PFSK-1 (cell line): Measurements from ENCODE around the gene OGFR.

Experiments
- POLR2AphosphoS5 ChIP-seq: IDR thresholded peaks from 2 replicates; pipeline ENCODE4 v1.6.1; 2012; ENCODE audit warnings: low read depth, mild to moderate bottlenecking, control low read depth, low read length, moderate library complexity
- SIN3A ChIP-seq: IDR thresholded peaks from 2 replicates; pipeline ENCODE4 v1.6.1; 2012; ENCODE audit warnings: mild to moderate bottlenecking, low read length, moderate library complexity, borderline replicate concordance; ENCODE audit not compliant: insufficient read depth
- TAF1 ChIP-seq: IDR thresholded peaks from 2 replicates; pipeline ENCODE4 v1.6.1; 2012; ENCODE audit warnings: low read length, control low read depth, borderline replicate concordance; ENCODE audit not compliant: insufficient read depth
- TF ChIP-seq, protein P1 (sequence below), 2 experiments: IDR thresholded peaks; 2 replicates each; pipeline versions ENCODE4 v1.6.1 to v1.8.0; 2011 to 2012; ENCODE audit warnings: low read depth in 2 of 2, low read length in 2 of 2, control low read depth in 1 of 2, inconsistent platforms in 1 of 2, mild to moderate bottlenecking in 1 of 2, moderate library complexity in 1 of 2; ENCODE audit not compliant: insufficient read depth in 1 of 2

DNA sequence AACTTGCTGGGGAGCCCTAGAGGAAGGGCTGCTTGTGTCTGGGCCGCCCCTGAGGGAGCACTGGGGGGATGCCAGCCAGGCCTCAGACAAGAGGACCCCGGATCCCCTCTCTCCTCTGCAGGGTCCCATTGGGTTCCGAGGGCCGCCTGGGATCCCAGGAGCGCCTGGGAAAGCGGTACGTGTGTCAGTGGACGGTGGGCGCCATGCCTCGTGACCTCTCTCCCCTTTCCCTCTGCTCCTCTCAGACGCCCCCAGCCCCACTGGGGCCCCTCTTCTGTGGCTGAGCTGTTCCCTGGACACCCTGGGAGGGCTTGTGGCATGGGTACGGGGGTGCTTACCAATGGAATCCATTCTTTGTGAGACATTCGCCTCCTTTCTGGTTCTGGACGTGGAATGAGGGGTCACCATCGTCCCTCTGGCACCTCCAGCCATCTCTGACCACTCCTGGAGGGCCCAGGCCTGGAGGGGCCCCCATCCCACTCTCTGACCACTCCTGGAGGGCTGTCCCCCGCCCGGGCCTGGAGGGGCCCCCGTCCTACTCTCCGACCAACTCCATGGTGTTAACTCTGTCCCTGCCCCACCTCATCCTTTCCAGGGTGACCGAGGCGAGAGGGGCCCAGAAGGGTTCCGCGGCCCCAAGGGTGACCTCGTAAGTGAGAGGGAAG lies 22.1 kb downstream of the OGFR start:
- no peak for TF ChIP-seq POLR2AphosphoS5
- TF ChIP-seq TAF1 = no peak
- no peak for TF ChIP-seq SIN3A
- TF ChIP-seq, protein P1, sequence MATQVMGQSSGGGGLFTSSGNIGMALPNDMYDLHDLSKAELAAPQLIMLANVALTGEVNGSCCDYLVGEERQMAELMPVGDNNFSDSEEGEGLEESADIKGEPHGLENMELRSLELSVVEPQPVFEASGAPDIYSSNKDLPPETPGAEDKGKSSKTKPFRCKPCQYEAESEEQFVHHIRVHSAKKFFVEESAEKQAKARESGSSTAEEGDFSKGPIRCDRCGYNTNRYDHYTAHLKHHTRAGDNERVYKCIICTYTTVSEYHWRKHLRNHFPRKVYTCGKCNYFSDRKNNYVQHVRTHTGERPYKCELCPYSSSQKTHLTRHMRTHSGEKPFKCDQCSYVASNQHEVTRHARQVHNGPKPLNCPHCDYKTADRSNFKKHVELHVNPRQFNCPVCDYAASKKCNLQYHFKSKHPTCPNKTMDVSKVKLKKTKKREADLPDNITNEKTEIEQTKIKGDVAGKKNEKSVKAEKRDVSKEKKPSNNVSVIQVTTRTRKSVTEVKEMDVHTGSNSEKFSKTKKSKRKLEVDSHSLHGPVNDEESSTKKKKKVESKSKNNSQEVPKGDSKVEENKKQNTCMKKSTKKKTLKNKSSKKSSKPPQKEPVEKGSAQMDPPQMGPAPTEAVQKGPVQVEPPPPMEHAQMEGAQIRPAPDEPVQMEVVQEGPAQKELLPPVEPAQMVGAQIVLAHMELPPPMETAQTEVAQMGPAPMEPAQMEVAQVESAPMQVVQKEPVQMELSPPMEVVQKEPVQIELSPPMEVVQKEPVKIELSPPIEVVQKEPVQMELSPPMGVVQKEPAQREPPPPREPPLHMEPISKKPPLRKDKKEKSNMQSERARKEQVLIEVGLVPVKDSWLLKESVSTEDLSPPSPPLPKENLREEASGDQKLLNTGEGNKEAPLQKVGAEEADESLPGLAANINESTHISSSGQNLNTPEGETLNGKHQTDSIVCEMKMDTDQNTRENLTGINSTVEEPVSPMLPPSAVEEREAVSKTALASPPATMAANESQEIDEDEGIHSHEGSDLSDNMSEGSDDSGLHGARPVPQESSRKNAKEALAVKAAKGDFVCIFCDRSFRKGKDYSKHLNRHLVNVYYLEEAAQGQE (IDR thresholded peaks at IDR 0.05; ENCODE audit: insufficient read depth in 1 of 2, low read depth in 2 of 2, low read length in 2 of 2) = no peak
